NCI-H345 treated with DMSO at 0.1 percent for 48 hours (cell line): Measurements from ENCODE around the gene CCNQ.

ENCODE experiments used
- DNase-seq: peaks from one replicate; lab custom pipeline; 2025; ENCODE audit not compliant: unreplicated experiment; lab: John Stamatoyannopoulos, UW

Gene CCNQ

GRCh38 chrX:153637121-153638040 is 38.4 kb upstream of the CCNQ start:
- no peak for DNase-seq

GRCh38 chrX:153636716-153637115 is 37.8 kb upstream of the CCNQ start:
- DNase-seq, result no peak

GRCh38 chrX:153635788-153636668 is 37.1 kb upstream of the CCNQ start:
- no peak for DNase-seq

- DNase-seq, result no peak
These were observed 36.4 kb upstream of the CCNQ start for GRCh38 chrX:153635388-153635787.

DNA sequence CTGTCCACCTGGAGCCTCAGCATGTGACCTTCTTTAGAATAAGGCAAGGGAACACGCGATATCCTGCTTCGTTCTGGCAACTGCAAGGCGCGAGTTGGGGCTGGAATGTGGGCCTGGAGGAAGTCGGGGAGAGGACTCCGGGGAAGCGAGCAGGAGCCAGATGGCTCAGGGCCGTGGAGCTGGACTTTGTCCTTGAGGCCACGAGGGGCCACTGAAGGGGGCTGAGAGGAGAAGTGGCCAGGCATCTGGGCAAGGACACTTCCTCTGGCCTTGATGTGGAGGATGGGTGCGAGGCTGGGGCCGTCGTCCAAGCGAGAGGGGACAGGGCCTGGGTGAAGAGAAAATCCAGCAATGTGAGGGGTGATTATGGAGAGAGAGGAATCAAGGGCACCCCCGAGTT is 35.9 kb upstream of the CCNQ start:
- DNase-seq, result no peak

DNA sequence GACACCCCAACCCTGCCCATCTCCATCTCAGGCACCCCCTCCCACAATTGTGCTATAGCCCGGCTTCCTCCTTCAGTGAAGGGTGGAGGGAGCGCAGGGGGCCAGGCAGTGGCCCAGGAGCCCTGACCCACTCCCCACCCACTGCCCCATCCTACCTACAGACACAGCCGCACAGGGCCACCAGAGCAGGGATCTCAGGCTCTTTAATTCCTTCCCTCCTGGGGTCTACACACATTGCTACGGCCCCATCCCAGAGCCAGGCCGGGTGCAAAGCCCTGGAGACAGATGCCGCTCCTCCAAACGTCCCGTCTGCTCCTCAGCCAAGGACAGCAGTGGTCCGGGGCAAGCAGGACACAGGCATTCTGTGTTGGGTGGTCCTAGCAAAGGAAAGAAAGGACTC is 35.3 kb upstream of the CCNQ start:
- no peak for DNase-seq

GRCh38 chrX:153633607-153634180 is 34.8 kb upstream of the CCNQ start:
- DNase-seq, result no peak

DNA sequence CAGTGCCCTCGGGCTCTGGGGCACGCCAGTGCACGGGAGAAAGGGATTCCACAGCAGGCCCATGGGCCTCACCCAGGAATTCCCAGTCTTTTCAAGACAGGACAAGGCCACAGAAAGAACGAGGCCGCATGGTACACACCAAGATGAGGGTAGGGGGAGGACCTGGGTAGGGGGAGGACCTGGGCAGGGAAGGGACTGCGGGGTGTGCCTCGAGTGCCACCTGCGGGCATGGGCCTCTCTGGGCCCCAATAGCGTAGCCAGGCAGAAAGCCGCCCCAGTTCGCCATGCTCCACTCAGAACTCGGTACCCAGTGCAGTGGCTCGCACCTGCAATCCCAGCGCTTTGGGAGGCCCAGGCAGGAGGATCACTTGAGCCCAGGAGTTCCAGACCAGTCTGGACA is 34.1 kb upstream of the CCNQ start:
- no peak for DNase-seq

DNA sequence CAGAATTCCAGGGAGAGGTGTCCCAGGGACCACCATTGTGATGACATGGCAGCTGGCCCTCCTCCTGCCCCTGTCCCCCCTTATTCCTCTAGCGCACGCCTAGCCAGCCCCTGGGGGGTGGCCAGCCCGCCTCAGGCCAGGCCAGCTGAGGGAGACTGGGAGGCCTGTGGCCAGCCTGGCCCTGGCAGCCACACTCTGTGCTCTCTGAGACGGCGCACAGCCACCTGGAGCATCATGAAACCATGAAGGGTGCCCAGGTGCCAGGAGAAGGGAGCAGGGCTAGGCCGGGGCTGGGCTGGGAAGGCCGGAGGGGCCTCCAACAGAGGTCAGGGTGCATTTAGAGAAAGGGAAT is 33.6 kb upstream of the CCNQ start:
- no peak for DNase-seq

DNA sequence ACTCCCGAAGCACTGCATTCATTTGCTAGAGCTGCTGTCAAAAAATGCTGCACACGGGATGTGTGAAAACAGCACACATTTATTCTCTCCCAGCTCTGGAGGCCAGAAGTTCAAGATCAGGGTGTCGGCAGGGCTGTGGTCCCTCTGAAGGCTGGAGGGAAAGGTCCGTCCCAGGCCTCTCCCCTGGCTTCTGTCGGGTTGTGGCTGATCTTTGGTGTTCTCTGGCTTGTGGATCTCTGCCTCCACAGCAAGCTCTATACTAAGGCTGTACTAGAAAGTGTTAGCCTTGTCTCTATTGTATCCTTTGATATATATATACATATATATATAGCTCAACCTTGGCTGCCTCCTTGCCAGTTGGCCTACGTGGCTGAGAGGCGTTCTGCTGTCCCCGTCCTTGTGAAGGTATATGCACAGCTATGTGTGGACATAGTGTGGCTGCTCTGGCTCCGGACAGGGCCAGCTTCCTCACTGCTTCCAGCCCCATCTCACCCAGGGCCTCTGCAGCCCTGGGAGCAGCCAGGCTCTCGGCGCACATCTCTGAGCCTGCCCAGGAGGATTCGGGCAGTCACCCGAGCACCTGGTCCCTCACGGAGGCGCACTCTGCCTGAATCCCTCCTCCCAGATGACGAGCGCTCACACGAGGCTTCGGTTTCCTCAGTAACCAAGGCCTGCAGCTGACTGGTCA is 33.1 kb upstream of the CCNQ start:
- no peak for DNase-seq

- DNase-seq, result no peak
These were observed 32.4 kb upstream of the CCNQ start for GRCh38 chrX:153631346-153631745.

DNA sequence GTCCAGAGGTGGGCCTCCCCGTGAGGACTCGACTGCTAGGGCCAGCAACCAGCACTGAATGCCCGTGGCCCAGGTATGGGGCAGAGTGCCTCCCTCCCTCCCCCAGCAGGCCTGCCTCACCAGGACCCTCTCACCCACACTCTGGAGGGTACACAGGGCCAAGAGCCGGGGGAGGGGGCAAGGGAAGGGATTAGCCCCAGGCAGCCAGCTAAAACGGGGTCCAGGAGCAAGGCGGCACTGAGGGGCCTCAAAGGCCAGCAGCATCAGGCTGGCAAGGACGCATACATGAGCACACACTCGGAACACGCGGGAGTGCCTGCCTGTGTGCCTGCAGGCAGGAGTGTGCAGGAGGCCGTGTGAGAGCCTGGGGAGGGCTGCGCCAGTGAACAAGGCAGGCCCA is 29.7 kb upstream of the CCNQ start:
- no peak for DNase-seq

GRCh38 chrX:153628129-153628528 is 29.2 kb upstream of the CCNQ start:
- peak; percentile 58 for DNase-seq

GRCh38 chrX:153627675-153628111 is 28.8 kb upstream of the CCNQ start:
- DNase-seq, result no peak

- no peak for DNase-seq
These were observed 28.1 kb upstream of the CCNQ start for GRCh38 chrX:153626863-153627674.

- no peak for DNase-seq
These were observed 27.2 kb upstream of the CCNQ start for GRCh38 chrX:153626025-153626633.

GRCh38 chrX:153625271-153626024 is 26.5 kb upstream of the CCNQ start:
- DNase-seq, result no peak

GRCh38 chrX:153624196-153625091 is 25.5 kb upstream of the CCNQ start:
- DNase-seq, result no peak
